GM21825 (cell line): ENCODE results near the gene SLC22A31.
"Not testable (repeated sequence)": the region's sequence is repeated elsewhere in the genome, so short reads cannot be mapped to it uniquely, and the experiment has no call there.

Source experiments
- ATAC-seq: cut with Tn5 transposase; IDR thresholded peaks from one replicate; pipeline ENCODE4 v1.9.1; 2021; ENCODE audit warnings: mild to moderate bottlenecking, moderate library complexity; ENCODE audit not compliant: unreplicated experiment

The SLC22A31 gene

GRCh38 chr16:89166696-89167424 lies 33.5 kb downstream of the SLC22A31 start:
- no peak for ATAC-seq

DNA sequence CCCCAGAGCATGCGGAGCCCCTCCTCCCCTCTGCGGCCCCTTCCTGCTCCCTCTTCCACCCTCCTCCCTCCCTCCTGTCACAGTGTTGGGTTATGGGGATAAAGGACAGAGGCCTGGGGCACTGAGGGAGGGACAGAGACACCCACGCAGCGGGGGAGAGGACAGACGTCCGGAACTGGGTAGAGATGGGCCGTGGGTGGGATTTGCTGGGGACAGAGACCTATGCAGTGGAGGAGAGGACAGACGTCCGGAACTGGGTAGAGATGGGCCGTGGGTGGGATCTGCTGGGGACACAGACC lies 34.7 kb downstream of the SLC22A31 start:
- not testable (repeated sequence) for ATAC-seq

DNA sequence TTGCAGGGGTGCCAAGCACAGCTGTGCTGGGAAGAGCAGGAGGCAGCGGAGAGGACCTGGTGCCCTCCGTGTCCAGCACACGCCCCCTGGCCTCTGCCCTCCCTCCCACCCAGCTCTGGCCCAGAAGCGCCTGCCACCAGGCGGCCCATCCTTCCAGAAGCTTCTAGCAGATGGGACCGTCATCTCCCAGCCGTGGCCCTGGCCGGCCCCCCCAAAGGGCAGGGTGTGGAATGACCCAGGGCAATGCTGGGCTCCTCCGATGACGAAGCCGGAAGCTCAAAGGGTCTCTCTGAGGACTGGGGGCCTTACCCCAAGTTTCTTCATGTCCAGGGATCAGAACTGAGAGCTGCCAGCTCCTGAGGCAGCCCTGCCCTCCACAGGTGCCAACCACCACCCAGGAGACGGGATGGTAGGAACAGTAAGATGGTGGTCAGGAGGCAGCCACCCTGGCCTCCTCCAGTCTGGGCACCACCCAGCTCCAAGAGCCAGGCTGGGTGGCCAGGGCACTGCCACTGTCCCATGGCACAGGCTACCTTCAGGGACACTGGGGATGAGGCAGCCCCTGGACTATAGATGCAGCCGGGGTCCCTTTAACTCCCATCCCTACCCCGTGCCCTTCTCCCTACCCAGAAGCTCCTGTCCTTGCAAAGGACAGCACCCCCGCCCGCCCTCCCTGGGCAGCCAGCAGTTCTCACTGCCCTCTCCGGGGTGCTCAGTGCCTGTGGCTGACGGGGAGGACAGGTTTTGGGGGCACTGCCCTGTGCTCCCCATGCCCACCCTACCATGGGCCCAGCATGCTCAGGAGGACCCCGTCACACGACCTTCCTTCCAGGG lies 35.3 kb downstream of the SLC22A31 start:
- no peak for ATAC-seq

DNA sequence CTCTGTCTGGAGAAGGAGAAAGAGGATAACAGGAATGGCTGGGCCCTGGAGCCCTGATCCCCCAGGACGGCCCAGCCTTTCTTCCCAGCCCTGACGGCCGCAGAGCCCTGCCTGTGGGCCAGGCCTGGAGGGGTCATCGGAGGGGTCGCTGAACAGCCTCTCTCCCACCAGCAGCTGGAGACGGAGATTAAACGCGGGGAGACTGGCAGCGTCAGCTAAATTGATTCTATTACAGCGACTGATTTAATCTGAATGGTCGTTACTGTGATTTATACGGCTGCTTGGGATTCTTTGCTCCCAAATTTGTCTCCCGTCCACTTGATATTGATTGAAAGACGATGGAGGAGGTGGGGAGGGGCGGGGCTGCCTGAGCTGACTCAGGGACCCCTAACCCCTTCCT lies 35.9 kb downstream of the SLC22A31 start:
- no peak for ATAC-seq

DNA sequence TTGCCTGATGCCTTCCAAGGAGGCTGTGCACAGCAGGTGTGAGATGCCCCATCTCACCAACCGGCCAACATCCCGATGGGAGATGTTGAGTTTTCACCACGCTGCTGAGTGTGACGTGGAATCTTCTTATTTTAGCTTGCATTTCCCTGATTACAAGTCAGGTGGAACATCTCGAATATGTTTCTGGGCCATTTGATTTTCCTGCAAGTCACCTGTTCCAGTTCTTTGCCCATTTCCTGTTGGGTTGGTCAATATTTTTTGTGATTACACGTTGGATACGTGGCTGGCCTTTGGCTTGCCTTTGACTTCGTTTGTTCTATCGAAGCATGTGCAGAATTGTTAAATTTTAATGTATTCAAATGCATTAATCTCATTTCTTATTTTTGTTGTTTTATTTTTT lies 37.0 kb downstream of the SLC22A31 start:
- ATAC-seq: no peak

DNA sequence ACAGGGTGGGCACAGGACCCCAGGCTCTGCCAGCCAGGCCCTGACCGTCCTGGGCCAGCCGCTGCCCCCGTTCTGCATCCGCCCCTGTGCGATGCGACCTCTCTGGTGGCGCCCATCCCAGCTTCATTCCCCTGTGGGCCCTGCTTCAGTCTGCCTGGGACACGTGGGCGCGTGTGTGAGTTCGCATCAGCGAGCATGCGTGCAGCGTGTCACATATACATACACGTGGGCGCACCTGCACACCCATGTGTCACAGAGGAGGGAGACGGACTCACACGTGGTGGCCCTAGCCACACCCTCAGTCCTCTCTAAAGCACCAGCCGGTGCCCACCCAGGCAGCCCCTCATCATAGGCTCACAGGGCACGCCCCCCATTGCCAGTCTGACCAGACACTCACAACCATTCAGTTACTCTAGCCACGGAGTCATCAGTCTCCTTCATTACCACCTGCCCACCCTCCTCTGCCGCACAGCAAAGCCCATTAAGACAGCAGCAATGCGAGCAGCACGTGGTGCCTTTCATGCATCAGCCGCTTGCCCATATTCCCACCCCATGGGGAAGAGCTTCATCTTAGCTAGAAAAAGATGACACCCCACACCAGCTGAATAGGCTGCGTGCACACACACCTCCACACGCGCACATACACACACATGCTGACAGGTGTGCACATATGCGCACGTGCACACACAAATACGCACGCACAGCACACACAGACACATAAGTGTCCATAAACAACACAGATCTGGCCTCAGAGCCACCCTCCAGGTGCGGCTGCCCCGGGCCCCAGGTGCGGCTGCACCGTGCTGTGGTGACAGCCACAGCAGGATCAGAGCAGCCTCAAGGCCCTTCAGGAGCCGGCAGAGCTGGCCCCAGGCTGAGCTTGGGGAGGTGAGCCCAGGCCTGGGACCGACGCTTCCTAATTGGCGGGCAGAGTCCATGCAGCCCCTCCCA lies 38.3 kb downstream of the SLC22A31 start:
- no peak for ATAC-seq

DNA sequence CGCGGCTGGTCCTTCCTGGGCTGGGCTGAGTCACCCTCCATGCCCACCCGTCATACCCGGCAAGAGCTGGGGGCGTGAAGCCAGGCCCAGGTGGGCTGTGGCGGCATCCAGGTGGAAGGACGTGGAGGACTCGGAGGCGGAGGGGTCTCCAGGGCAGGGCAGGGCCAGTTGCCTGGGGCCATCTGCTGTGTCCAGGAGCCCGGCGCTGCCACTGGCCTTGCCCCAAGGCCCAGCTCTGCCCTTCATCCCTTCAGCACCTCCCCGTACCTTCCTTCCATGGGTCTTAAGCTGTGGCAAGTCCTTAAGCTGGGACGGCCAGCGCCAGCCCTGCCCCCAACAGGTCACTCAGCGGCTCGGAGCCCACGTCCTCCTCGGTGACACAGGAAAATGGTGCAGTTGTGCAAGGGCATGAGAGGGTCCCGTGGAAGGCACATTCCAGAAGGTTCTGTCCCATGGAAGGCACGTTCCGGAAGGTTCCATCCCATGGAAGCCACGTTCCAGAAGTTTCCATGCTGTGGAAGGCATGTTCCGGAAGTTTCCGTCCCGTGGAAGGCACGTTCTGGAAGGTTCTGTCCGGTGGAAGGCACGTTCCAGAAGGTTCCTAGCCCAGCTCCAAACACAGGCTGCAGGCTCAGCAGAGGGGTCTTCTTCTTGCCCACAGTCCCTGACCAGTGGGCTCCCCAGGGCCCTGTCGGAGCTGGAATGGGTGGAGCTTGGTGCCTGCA lies 39.2 kb downstream of the SLC22A31 start:
- ATAC-seq: no peak

- ATAC-seq: no peak
Observed at GRCh38 chr16:89159850-89160354, 40.4 kb downstream of the SLC22A31 start.

DNA sequence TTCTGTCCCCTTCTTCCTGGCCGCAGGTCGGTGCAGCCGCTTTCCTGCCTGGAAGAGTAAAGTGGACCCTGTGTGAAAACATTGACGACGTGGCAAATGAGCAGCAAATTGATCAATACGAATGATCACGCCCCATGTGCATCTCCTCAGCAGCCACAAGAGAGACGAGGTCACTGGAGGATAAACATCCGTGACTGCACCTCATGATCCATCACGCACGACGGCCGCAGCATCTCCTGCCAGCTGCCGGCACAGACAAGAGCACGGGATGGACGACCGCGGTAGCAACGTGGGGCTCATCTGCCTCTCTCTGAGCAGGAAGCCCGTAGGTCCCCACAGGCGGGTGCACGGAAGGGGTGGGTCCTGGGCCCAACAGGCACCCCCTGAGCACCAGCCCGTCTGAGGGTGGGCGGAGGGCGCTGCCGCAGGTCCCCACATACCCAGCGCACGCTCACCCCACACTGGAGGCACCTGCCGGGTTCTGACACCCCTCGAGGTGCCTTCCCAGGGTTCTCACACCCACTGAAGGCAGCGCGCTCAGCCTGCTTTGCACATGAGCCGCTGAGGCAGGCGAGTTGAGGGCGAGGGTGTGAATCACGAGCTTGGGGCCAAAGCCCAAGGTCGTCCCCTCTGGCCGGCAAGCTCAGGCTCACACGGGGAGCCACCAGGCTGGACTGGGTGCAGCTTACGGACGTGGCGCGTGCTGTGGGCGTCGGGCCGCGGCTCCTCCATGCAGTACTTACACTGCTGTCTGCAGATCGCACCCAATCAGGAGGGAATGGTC lies 41.1 kb downstream of the SLC22A31 start:
- ATAC-seq: no peak

DNA sequence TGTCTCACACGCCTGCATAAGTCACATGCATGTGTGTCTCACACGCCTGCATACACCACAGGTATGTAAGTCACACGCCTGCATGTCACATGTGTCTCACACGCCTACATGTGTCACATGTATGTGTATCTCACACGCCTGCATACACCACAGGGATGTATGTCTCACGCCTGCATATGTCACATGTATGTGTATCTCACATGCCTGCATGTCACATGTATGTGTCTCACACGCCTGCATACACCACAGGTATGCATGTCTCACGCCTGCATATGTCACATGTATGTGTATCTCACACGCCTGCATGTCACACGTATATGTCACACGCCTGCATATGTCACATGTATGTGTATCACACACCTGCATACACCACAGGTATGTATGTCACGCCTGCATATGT lies 42.6 kb downstream of the SLC22A31 start:
- ATAC-seq: no peak

- no peak for ATAC-seq
Observed at GRCh38 chr16:89156740-89157645, 43.3 kb downstream of the SLC22A31 start.

DNA sequence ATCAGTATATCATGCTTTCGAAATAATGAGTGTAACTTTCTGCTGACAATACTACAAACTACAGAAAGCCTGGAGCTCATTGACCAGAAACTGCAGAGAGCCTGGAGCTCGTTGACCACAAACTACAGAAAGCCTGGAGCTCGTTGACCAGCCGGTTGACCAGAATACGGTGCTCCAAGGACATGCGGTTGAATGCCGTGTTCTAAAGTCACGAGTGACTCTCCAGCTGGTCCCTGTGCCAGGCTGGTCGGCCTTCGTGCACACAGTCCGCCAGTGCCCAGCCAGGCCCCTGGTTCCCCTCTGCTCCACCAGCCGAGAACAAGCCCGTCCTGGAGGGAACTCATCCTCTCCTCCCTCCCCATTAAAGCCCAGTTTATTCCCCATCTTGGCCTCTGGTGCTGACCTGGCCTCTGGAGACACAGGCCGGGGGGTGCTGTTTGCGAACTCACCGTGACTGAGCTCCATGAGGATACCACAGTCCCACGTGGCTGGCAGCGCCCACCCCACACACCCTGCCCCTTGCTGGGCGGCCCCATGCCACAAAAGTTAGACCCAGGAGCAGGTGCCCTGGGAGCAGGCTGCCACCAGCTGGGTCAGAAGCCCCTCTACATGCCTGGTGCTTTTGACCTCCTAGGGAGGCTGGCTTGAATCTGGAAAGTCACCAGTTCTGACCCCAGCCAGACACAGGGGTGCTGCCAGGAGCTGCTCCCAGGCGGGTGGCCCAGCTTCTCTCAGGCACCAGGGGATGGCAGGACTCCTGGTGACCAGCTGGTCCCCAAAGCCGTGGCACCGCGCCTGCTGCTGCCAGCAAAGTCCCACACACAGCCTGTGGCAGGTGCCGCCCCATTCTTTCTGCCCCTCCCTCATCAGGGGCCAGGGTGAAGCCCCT lies 44.2 kb downstream of the SLC22A31 start:
- ATAC-seq: no peak

DNA sequence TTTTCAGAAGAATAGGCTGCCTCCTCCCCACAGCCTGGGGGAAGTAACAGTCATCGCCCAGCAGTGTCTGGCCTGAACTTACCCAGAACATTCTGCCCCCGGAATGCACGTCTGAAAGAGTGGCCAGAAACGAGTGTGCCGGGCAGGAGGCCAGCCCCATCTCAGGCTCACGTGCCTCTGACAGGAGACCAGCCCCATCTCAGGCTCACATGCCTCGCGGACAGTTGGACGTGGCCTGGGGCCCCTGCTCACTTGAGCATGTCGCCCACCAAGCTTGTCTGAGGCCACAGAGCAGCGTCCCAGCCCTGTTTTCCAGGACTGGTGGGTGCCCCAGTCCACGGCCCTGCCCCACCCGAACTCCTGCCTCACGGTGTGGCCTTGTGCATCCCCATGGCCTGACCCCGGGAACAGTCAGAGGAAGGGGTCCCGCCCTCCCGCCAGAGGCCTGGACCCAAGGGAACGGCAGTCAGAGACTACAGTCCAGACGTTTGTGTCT lies 45.1 kb downstream of the SLC22A31 start:
- no peak for ATAC-seq

GRCh38 chr16:89154390-89155183 lies 45.8 kb downstream of the SLC22A31 start:
- ATAC-seq: no peak

- ATAC-seq: no peak
Observed at GRCh38 chr16:89153848-89154271, 46.5 kb downstream of the SLC22A31 start.

DNA sequence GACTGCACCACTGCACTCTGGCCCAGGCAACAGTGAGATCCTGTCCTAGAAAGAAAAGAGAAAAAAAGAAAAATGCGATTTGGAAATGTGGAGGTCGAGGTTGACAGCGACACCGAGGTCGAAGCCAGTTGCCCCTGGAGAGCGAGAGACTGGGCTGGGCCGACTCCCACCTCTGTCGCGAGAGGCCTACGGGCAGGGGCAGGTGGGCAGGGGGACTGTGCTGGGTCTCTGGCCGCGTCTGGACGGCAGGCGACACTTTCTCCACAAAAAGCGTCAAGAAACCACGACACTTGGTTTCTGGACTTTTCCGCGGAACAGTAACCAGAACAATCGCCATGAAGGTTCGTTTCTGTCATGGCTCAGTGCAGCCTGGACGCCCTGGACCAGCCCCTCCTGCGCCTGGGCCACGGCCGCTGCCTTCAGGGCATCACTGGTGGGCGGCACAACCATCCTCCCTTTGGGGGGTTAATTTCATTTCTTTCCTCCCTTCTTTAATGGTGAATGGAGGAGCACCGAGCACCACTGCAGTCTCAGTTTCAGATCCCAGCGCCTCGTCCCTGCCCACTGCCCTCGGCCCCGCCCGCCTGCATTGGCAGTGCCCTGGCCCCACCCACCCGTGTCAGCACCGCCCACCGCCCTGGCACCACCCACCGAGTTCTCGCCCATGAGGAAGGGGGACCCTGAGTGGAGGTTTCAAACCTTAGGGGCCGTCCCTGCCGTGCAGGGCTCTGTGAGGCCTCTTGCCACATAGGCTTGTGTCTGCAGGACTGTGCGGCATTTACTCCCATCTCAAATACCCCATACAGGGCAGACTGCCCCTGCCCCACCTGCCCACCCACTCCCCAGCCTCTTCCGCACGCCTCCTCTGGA lies 47.3 kb downstream of the SLC22A31 start:
- ATAC-seq: no peak
